HG03135 (cell line): Measurements from ENCODE around the gene ABHD12B.
"Not testable (repeated sequence)": the region's sequence is repeated elsewhere in the genome, so short reads cannot be mapped to it uniquely, and the experiment has no call there.

Source experiments
- ATAC-seq: cut with Tn5 transposase; IDR thresholded peaks from one replicate; pipeline ENCODE4 v1.9.1; 2021; ENCODE audit warnings: mild to moderate bottlenecking, moderate library complexity; ENCODE audit not compliant: unreplicated experiment

The ABHD12B gene

GRCh38 chr14:50883827-50884197, 12.0 kb downstream of the ABHD12B start:
- no peak for ATAC-seq

GRCh38 chr14:50887476-50887875, 15.6 kb downstream of the ABHD12B start:
- no peak for ATAC-seq

- ATAC-seq = no peak
Measured at GRCh38 chr14:50892255-50892654, 20.4 kb downstream of the ABHD12B start.

- ATAC-seq = not testable (repeated sequence)
Measured at GRCh38 chr14:50896421-50896820, 24.6 kb downstream of the ABHD12B start.

GRCh38 chr14:50897005-50897404, 25.2 kb downstream of the ABHD12B start:
- ATAC-seq = not testable (repeated sequence)

GRCh38 chr14:50897658-50898175, 25.9 kb downstream of the ABHD12B start:
- ATAC-seq = no peak

GRCh38 chr14:50901361-50901760, 29.5 kb downstream of the ABHD12B start:
- no peak for ATAC-seq

- ATAC-seq = no peak
Measured at GRCh38 chr14:50904719-50905118, 32.9 kb downstream of the ABHD12B start.

GRCh38 chr14:50906326-50907065, 34.6 kb downstream of the ABHD12B start:
- ATAC-seq = no peak

- no peak for ATAC-seq
Measured at GRCh38 chr14:50910495-50911420, 38.9 kb downstream of the ABHD12B start.

GRCh38 chr14:50917449-50917848, 45.6 kb downstream of the ABHD12B start:
- no peak for ATAC-seq

- not testable (repeated sequence) for ATAC-seq
Measured at GRCh38 chr14:50919524-50919923, 47.7 kb downstream of the ABHD12B start.

- no peak for ATAC-seq
Measured at GRCh38 chr14:50920482-50921230, 48.8 kb downstream of the ABHD12B start.

- no peak for ATAC-seq
Measured at GRCh38 chr14:50922803-50923202, 51.0 kb downstream of the ABHD12B start.

GRCh38 chr14:50924236-50924635, 52.4 kb downstream of the ABHD12B start:
- ATAC-seq = no peak

- ATAC-seq = no peak
Measured at GRCh38 chr14:50924843-50925242, 53.0 kb downstream of the ABHD12B start.

- no peak for ATAC-seq
Measured at GRCh38 chr14:50926851-50927386, 55.1 kb downstream of the ABHD12B start.

- no peak for ATAC-seq
Measured at GRCh38 chr14:50928002-50928635, 56.3 kb downstream of the ABHD12B start.

GRCh38 chr14:50929506-50929905, 57.7 kb downstream of the ABHD12B start:
- no peak for ATAC-seq

GRCh38 chr14:50931559-50931958, 59.7 kb downstream of the ABHD12B start:
- no peak for ATAC-seq
